Measurements from ENCODE around the gene PALM. TPM values are rescaled to one million over a fixed set of nuclear protein-coding genes. Genes with fewer than 3 reads are reported as not detected.
"Not testable (repeated sequence)": the region's sequence is repeated elsewhere in the genome, so short reads cannot be mapped to it uniquely, and the experiment has no call there.

Gene PALM
- polyA plus RNA-seq, 3 donors from 2014 or later = not detected

DNA sequence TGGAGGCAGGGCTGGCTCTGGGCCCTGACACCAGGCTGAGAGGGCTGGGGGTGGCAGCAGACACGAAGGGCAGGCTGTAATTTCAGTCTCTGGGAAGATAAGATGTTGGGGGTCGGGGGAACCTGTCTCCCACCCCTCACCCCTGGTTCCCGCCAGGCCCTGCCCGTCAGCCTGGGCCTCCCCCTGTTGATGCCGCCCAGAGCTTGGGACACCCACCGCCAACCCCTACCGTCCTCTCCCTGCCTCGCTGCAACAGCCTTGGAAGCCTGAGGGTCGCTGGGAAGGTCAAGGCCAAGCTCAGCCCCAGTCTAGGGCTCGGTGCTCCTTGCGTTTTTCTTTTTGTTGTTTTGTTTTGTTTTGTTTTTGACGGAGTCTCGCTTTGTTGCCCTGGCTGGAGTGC lies 14.5 kb downstream of the PALM start:
- H3K27ac Mint-ChIP-seq = no peak overlapping the region
- no peak for DNase-seq
- H3K4me3 Mint-ChIP-seq = no peak overlapping the region
- no peaks in the 10 kb centered on the region for H3K4me1 Mint-ChIP-seq
- peaks cover 2 to 4% (median 3%) of the 10 kb centered on the region in 3 donors for H3K27me3 Mint-ChIP-seq (ENCODE audit: low read depth in 3 of 3)
- no peaks in the 10 kb centered on the region for H3K36me3 Mint-ChIP-seq
- no peaks in the 10 kb centered on the region for H3K9me3 Mint-ChIP-seq

GRCh38 chr19:723714-724113 lies 15.0 kb downstream of the PALM start:
- Mint-ChIP-seq H3K9me3 (no peaks in the 10 kb centered on the region), H3K27ac (no peak overlapping the region), H3K27me3 (ENCODE audit: low read depth in 3 of 3) (peaks cover 1 to 3% (median 2%) of the 10 kb centered on the region in 3 donors), H3K4me1 (no peaks in the 10 kb centered on the region), H3K36me3 (no peaks in the 10 kb centered on the region), H3K4me3 (no peak overlapping the region)
- DNase-seq = no peak

GRCh38 chr19:725461-726089 lies 16.8 kb downstream of the PALM start:
- Mint-ChIP-seq H3K4me1 (no peaks in the 10 kb centered on the region), H3K27me3 (ENCODE audit: low read depth in 3 of 3) (peaks cover 2 to 4% (median 3%) of the 10 kb centered on the region in 3 donors), H3K36me3 (no peaks in the 10 kb centered on the region), H3K9me3 (no peaks in the 10 kb centered on the region), H3K4me3 (no peak overlapping the region), H3K27ac (no peak overlapping the region)
- DNase-seq = no peak

DNA sequence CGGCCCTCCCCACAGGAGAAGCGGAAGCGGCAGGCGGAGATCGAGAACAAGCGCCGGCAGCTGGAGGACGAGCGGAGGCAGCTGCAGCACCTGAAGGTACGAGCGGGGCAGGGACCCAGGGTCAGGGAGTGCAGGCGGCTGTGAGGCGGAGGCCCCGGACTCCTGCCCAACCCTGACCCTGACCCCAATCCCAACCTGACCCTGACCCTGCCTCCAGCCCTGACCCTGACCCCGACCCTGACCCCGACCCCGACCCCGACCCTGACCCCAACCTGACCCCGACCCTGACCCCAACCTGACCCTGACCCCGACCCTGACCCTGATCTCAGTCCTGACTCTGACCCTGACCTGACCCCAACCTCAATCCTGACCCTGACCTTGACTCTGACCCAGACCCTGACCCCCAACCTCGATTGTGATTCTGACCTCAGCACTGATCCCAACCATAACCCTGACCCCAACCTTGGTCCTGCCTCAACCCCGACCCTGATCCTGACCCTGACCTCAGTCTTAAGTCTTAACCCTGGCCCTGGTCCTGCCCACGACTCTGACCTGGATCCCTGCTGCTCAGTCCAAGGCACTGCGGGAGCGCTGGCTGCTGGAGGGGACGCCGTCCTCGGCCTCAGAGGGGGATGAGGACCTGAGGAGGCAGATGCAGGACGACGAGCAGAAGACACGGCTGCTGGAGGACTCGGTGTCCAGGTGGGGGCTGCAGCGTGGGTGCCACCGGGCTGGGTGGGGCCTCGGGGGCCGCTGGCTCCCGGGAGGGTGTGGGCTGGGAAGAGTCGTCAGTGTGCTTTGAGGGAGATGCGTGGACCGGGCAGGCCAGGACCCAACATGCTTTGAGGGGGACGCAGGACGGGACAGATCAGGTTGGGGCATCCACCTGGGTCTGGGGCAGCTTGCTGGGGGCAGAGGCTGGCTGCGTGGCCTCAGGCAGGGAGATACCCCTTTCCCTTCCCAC lies 18.5 kb downstream of the PALM start:
- H3K27ac Mint-ChIP-seq = no peak overlapping the region
- H3K4me1 Mint-ChIP-seq = peaks cover 0 to 1% of the 10 kb centered on the region in 2 donors
- H3K27me3 Mint-ChIP-seq (ENCODE audit: low read depth in 3 of 3) = peaks cover 0 to 5% (median 3%) of the 10 kb centered on the region in 3 donors
- H3K9me3 Mint-ChIP-seq = no peaks in the 10 kb centered on the region
- H3K4me3 Mint-ChIP-seq = no peak overlapping the region
- no peak for DNase-seq
- no peaks in the 10 kb centered on the region for H3K36me3 Mint-ChIP-seq

DNA sequence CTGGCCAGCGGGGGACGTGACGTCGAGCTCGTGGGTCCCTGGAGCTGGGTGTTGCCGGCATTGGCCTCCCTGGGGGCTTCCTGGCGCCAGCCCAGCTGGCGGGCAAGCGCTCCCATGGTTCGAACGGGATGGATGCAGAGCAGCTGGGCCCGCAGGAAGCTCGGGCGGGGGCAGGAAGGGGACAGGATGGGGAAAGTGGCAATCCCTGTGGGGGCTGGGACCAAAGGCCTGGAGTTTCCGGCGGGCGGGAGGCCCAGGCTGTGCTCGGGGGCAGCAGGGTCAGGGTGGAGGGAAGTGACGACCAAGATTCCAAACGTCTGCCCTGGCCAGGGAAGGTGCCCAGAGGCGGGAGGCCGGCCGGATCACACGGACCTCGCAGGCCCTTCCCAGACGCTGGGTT lies 19.3 kb downstream of the PALM start:
- no peak overlapping the region for H3K4me3 Mint-ChIP-seq
- H3K27ac Mint-ChIP-seq = no peak overlapping the region
- no peak for DNase-seq
- no peaks in the 10 kb centered on the region for H3K36me3 Mint-ChIP-seq
- H3K27me3 Mint-ChIP-seq (ENCODE audit: low read depth in 3 of 3) = peaks cover 0 to 7% (median 7%) of the 10 kb centered on the region in 3 donors
- H3K4me1 Mint-ChIP-seq = peaks cover under 1 to 9% of the 10 kb centered on the region in 2 donors
- H3K9me3 Mint-ChIP-seq = no peaks in the 10 kb centered on the region

- not testable (repeated sequence) for DNase-seq; H3K9me3 Mint-ChIP-seq; H3K27ac Mint-ChIP-seq; H3K4me3 Mint-ChIP-seq; H3K27me3 Mint-ChIP-seq (ENCODE audit: low read depth in 3 of 3); H3K36me3 Mint-ChIP-seq
- H3K4me1 Mint-ChIP-seq = peaks cover 11 to 17% of the 10 kb centered on the region in 2 donors
Measured at GRCh38 chr19:729564-729963, 20.8 kb downstream of the PALM start.

DNA sequence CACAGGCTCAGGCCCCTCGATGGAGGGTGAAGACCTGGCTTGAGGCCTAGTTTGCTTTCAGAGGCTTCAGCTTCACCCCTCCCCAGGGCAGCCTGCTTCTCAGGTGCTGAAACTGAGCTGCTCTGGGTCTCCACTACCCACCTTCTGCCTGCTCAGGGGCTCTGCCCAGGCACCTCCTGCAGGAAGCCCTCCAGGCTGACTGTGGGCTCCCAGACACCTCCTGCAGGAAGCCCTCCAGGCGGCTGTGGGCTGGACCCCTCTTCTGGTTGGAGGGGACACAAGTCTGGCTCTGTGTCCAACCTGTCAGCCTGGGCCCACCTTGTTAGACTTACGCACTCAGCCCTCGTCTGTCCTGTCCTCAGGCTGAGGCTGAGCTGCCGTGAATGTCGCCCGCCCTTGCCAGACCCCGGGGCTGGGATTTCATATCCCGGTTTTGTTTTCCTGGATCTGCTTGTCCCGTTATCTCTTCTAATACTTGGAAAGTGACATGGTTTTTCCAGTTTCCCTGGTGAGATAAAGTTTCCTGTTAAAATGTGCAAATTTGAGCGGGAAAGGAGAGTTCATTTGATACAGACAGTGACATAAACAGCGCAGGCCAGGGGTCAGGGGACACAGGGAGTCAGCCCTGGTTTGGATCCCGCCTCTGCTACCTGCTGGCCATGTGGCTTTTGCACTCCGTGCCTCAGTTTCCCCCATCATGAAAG lies 21.4 kb downstream of the PALM start:
- Mint-ChIP-seq H3K4me1 (peaks cover 11 to 17% of the 10 kb centered on the region in 2 donors), H3K9me3 (no peaks in the 10 kb centered on the region), H3K4me3 (no peak overlapping the region), H3K27me3 (ENCODE audit: low read depth in 3 of 3) (peaks cover 0 to 9% (median 5%) of the 10 kb centered on the region in 3 donors), H3K27ac (no peak overlapping the region), H3K36me3 (no peaks in the 10 kb centered on the region)
- no peak for DNase-seq

DNA sequence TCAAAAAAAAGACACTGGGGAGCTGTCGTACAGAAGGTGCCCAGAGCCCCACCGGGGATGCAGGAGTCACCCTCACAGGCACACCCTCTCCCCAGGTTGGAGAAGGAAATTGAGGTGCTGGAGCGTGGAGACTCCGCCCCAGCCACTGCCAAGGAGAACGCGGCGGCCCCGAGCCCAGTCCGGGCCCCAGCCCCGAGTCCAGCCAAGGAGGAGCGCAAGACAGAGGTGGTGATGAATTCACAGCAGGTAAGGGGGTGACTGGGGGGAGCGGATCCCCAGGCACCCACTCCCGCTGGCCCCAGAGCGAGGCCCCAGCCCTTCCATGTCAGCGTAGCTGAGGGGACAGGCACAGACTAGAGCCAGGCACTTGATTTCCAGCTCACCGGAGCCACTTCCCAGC lies 22.3 kb downstream of the PALM start:
- Mint-ChIP-seq H3K27me3 (ENCODE audit: low read depth in 3 of 3) (peaks cover 0 to 9% (median 5%) of the 10 kb centered on the region in 3 donors), H3K36me3 (no peaks in the 10 kb centered on the region), H3K4me3 (no peak overlapping the region), H3K4me1 (peaks cover 11 to 17% of the 10 kb centered on the region in 2 donors), H3K27ac (no peak overlapping the region), H3K9me3 (no peaks in the 10 kb centered on the region)
- no peak for DNase-seq

GRCh38 chr19:732148-733069 lies 23.7 kb downstream of the PALM start:
- Mint-ChIP-seq H3K27ac (peak overlapping the region in 2 of 6 donors; percentile 64 to 78), H3K36me3 (no peaks in the 10 kb centered on the region), H3K4me1 (peaks cover 11 to 17% of the 10 kb centered on the region in 2 donors)

GRCh38 chr19:734716-735115 lies 26.0 kb downstream of the PALM start:
- Mint-ChIP-seq H3K4me1 (peaks cover 11 to 17% of the 10 kb centered on the region in 2 donors), H3K4me3 (no peak overlapping the region), H3K27ac (no peak overlapping the region), H3K36me3 (no peaks in the 10 kb centered on the region), H3K27me3 (ENCODE audit: low read depth in 3 of 3) (peaks cover 3 to 8% (median 7%) of the 10 kb centered on the region in 3 donors), H3K9me3 (no peaks in the 10 kb centered on the region)
- no peak for DNase-seq

More at GRCh38 chr19:732148-733069, 23.7 kb downstream of the PALM start:
- DNase-seq = peak; percentile 20 to 26 (median 26)
- Mint-ChIP-seq H3K27me3 (ENCODE audit: low read depth in 3 of 3) (peaks cover 0 to 7% (median 5%) of the 10 kb centered on the region in 3 donors), H3K9me3 (no peaks in the 10 kb centered on the region), H3K4me3 (peak overlapping the region in 3 of 5 donors; percentile 33 to 48 (median 41))

GRCh38 chr19:736125-736524 lies 27.4 kb downstream of the PALM start:
- no peak overlapping the region for H3K27ac Mint-ChIP-seq

DNA sequence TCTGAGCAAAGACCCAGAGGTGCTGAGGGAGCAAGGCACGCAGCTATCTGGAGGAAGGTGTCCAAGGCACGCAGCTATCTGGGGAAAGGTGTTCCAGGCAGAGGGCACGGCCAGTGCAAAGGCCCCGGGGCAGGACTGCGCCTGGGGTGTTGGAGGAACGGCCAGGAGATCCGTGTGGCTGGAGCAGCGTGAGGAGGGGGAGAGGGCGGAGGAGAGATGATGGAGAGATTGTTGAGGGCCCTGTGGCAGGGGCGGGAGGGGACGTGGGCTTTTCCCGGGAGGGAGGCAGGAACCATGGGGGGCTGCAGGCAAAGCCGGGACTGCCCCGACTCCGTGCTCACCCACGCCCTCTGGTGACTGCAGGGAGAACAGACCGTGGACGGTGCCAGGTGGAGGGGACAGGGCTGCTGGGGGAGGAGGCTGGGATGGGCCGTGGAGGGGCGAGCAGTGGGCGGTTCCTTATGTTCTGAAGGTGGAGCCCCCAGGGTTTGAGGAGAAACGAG lies 28.9 kb downstream of the PALM start:
- no peaks in the 10 kb centered on the region for H3K36me3 Mint-ChIP-seq

More at GRCh38 chr19:736125-736524, 27.4 kb downstream of the PALM start:
- Mint-ChIP-seq H3K36me3 (no peaks in the 10 kb centered on the region), H3K9me3 (no peaks in the 10 kb centered on the region), H3K27me3 (ENCODE audit: low read depth in 3 of 3) (peaks cover 3 to 9% (median 5%) of the 10 kb centered on the region in 3 donors), H3K4me1 (peaks cover 11 to 17% of the 10 kb centered on the region in 2 donors), H3K4me3 (no peak overlapping the region)
- DNase-seq = no peak

More for the DNA sequence above, 28.9 kb downstream of the PALM start:
- H3K4me1 Mint-ChIP-seq = peaks cover 11 to 12% of the 10 kb centered on the region in 2 donors
- H3K4me3 Mint-ChIP-seq = no peak overlapping the region
- H3K27ac Mint-ChIP-seq = no peak overlapping the region
- H3K27me3 Mint-ChIP-seq (ENCODE audit: low read depth in 3 of 3) = peaks cover 3 to 7% (median 3%) of the 10 kb centered on the region in 3 donors
- peak; percentile 38 to 54 (median 38) for DNase-seq
- no peaks in the 10 kb centered on the region for H3K9me3 Mint-ChIP-seq
